Fibroblast of villous mesenchyme (primary cell): ENCODE data around the gene TPSG1. TPM values are rescaled to one million over a fixed set of nuclear protein-coding genes. Genes with fewer than 3 reads are reported as not detected.
A peak's percentile ranks its signal among the peaks of the same experiment; 100 is the strongest.

ENCODE experiments used
- DNase-seq: peaks from one replicate; pipeline ENCODE4 v3.0.0-alpha.2; 2010; ENCODE audit warnings: low read depth
- H3K4me3 ChIP-seq: 2 replicates; pipeline ENCODE4 v1.5.1; 2011; ENCODE audit warnings: low read depth, mild to moderate bottlenecking, low read length
- CTCF ChIP-seq: IDR thresholded peaks from 2 replicates; pipeline ENCODE4 v1.5.1; 2012; ENCODE audit warnings: low read depth, mild to moderate bottlenecking, low read length; ENCODE audit not compliant: insufficient read depth
- total RNA-seq: library from RNA; depleted of rRNA; stranded (reverse); fragments of >200 nt; gene quantifications from 2 replicates; pipeline ENCODE4 v1.2.3, GENCODE V29; 2012

Gene TPSG1
- total RNA-seq, 1 donor: not detected

DNA sequence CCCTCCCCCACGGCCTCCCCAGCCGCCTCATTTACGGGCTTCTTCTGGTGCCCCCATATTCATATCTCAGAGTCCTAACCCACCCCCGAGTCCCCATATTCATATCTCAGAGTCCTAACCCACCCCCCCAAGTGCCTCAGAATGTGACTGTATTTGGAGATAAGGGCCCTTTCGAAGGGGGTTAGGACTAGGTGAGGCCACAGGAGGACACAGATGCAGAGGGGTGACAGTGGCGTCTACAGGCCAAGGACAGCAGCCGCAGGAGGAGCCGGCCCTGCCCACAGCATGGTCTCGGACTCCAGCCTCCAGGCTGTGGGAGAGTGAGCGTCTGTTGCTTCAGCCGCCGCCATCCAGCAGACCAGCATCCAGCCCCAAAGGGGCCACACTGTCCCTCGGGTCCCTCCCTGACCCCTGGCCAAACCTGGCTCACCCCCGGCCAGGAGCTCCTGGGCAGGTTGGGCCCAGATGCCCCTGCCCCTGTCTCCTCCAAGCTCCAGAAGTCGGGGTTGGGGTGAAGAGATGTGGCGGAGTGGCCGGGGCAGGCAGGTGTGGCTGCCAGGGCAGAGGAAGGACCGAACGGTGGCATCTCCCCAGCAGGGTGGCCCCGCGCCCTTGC is 46.7 kb downstream of the TPSG1 start:
- H3K4me3 ChIP-seq: no peak overlapping the region
- TF ChIP-seq CTCF: no peak
- DNase-seq: no peak

GRCh38 chr16:1177750-1178149 is 47.3 kb downstream of the TPSG1 start:
- no peak for TF ChIP-seq CTCF
- no peak overlapping the region for H3K4me3 ChIP-seq
- DNase-seq: no peak

GRCh38 chr16:1177053-1177452 is 48.0 kb downstream of the TPSG1 start:
- no peak for DNase-seq
- H3K4me3 ChIP-seq: no peak overlapping the region
- TF ChIP-seq CTCF: no peak

DNA sequence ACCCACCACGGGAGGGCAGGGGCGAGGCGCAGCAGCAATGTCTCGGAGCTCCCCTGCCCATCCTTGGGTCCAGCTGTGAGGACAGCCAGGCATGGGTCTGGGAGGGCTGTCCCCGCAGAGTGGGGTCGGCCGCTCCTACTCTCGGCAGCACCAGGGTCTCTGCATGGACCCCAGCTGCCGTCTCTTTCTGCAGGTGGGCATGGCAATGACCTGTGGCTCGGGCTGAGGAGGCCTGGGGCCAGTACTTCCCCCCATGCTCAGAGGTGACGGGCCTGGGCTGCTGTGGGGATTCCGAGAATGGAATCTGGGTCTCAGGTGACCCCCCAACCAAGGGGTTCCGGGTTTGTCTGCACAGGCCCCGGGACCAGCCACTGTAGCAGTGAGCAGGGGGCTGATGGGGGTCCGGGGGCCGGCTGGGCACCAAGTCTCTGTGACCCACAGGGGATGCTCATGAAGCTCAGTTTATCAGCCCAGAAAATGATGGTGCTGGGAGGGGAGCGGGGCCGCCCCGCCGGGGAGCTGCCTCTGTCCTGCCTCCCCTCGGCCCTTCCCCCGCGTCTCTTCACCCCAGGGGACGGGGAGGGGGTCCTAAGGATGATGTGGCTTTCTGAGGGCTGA is 48.7 kb downstream of the TPSG1 start:
- no peak overlapping the region for H3K4me3 ChIP-seq
- TF ChIP-seq CTCF: no peak
- DNase-seq: no peak

- DNase-seq: peak; percentile 15
These were observed 49.3 kb downstream of the TPSG1 start for GRCh38 chr16:1175566-1176279.

GRCh38 chr16:1174477-1175357 is 50.4 kb downstream of the TPSG1 start:
- DNase-seq: no peak
- no peak for TF ChIP-seq CTCF
- no peak overlapping the region for H3K4me3 ChIP-seq

More at GRCh38 chr16:1175566-1176279, 49.3 kb downstream of the TPSG1 start:
- no peak for TF ChIP-seq CTCF
- no peak overlapping the region for H3K4me3 ChIP-seq
